Heart right ventricle (tissue), 16 donors: ENCODE measurements around the gene DNASE1L2. TPM values are rescaled to one million over a fixed set of nuclear protein-coding genes. Genes with fewer than 3 reads are reported as not detected.

Experiments used
- ATAC-seq, 8 donors: fragments of 200-7000 bp; cut with Tn5 transposase; one replicate each; pipeline ENCODE4 v1.9.1; 2020; ENCODE audit warnings: mild to moderate bottlenecking in 8 of 8, moderate library complexity in 8 of 8, moderate number of reproducible peaks in 1 of 8
- DNase-seq, 2 donors: peaks; one replicate each; pipeline ENCODE4 v3.0.0-alpha.2; 2020
- H3K27ac ChIP-seq, 10 donors: fragments of 200-600 bp; sonication (generic) in 2 of 10; one replicate each; pipeline versions ENCODE4 v1.5.0 to v1.8.0; 2020 to 2022; ENCODE audit warnings: mild to moderate bottlenecking in 3 of 10
- H3K27me3 ChIP-seq, 7 donors: fragments of 200-600 bp; one replicate each; pipeline ENCODE4 v1.8.0; 2021 to 2022; ENCODE audit warnings: mild to moderate bottlenecking in 2 of 7
- H3K36me3 ChIP-seq, 9 donors: fragments of 200-600 bp; sonication (generic) in 1 of 9; one replicate each; pipeline versions ENCODE4 v1.5.0 to v1.8.0; 2020 to 2022; ENCODE audit warnings: mild to moderate bottlenecking in 2 of 9
- H3K4me1 ChIP-seq, 9 donors: fragments of 200-600 bp; sonication (generic) in 1 of 9; one replicate each; pipeline versions ENCODE4 v1.5.0 to v1.8.0; 2020 to 2022; ENCODE audit warnings: mild to moderate bottlenecking in 4 of 9
- H3K4me3 ChIP-seq, 10 donors: fragments of 200-600 bp; sonication (generic) in 2 of 10; one replicate each; pipeline versions ENCODE4 v1.5.0 to v1.8.0; 2020 to 2022; ENCODE audit warnings: mild to moderate bottlenecking in 7 of 10, moderate library complexity in 2 of 10
- H3K9me3 ChIP-seq, 11 donors: fragments of 200-600 bp in 10 of 11; sonication (generic) in 2 of 11; one replicate each; pipeline versions ENCODE4 v1.5.0 to v1.8.0; 2013 to 2022; ENCODE audit warnings: mild to moderate bottlenecking in 2 of 11, control low read depth in 1 of 11, moderate library complexity in 1 of 11
- WGBS, 2 donors: extraction: QIAGEN DNeasy Blood & Tissue Kit; methylation state at CpG; one replicate each; pipeline ENCODE4 v1.1.7; 2013; ENCODE audit warnings: inconsistent platforms in 1 of 2; 5-methylcytosine and 5-hydroxymethylcytosine counted together
- intact Hi-C, 10 donors: fragments of 100-400 bp; cut with DNase I; formaldehyde crosslinking; loops; one replicate each; pipeline versions ENCODE4 v1.11.1 to v1.14.2; 2022
- polyA plus RNA-seq, 2 donors: library from polyadenylated mRNA; stranded (reverse); fragments of 200-250 nt; gene quantifications; one replicate each; pipeline ENCODE4 v1.2.3, GENCODE V29; 2013
- total RNA-seq, 10 donors: library from RNA; stranded (reverse); fragmentation: NEBNext Ultra II Directional in 3 of 10; extraction: Animal tissue kit (Norgen Biotek cat#: 25700) in 3 of 10; gene quantifications; one replicate each; pipeline versions ENCODE4 v1.2.1 to v1.2.4, GENCODE V29; 2021 to 2023
- TF ChIP-seq, protein P1 (sequence below), 9 donors: fragments of 200-600 bp; sonication (generic) in 2 of 9; IDR thresholded peaks; one replicate each; pipeline versions ENCODE4 v1.5.0 to v1.8.0; 2021 to 2022; ENCODE audit warnings: antibody characterized with exemption in 9 of 9, mild to moderate bottlenecking in 5 of 9, moderate library complexity in 1 of 9
- donor health status: Arrhythmogenic right ventricular cardiomyopathy.
- donor health status: ischemic (EF 13 %, LVEDD 7.1; RV severe dilation, severe dysfunction).
- donor health status: healthy with polysubstance abuse.
- donor health status: DM: no; HTN: yes; CAD: no.
- donor health status: DM: no; HTN: no; CAD: no.
- donor health status: ischemic (EF 25% LVEDD 6.9; RV normal size, moderate dysfunction).
- donor health status: ischemic (EF 25% LVEDD 5.7; RV mildly dilated, moderate dysfunction).
- donor health status: healthy.
- donor health status: DM: yes; HTN: yes; CAD: no.
- donor health status: Ischemic cardiomyopathy.
- donor health status: ischemic (EF 35%, LVEDD 5.7; RV mildly dilated, moderate dysfunction).
- donor health status: nonischemic (EF 11% LVEDD 7.7; RV severe dilation, severe dysfunction).
- donor health status: DM: yes; HTN: yes; CAD: no.
- donor health status: PGD.
- donor health status: ischemic (EF 29% LVEDD 5.4; RV normal size, mild dysfunction).
- donor health status: nonischemic (EF 23%, LVEDD 6.1; RV moderate dilation, normal function).

The DNASE1L2 gene
- total and polyA plus RNA-seq, 12 donors = 0.15 to 1.2 (median 0.35) TPM; not detected in 1

DNA sequence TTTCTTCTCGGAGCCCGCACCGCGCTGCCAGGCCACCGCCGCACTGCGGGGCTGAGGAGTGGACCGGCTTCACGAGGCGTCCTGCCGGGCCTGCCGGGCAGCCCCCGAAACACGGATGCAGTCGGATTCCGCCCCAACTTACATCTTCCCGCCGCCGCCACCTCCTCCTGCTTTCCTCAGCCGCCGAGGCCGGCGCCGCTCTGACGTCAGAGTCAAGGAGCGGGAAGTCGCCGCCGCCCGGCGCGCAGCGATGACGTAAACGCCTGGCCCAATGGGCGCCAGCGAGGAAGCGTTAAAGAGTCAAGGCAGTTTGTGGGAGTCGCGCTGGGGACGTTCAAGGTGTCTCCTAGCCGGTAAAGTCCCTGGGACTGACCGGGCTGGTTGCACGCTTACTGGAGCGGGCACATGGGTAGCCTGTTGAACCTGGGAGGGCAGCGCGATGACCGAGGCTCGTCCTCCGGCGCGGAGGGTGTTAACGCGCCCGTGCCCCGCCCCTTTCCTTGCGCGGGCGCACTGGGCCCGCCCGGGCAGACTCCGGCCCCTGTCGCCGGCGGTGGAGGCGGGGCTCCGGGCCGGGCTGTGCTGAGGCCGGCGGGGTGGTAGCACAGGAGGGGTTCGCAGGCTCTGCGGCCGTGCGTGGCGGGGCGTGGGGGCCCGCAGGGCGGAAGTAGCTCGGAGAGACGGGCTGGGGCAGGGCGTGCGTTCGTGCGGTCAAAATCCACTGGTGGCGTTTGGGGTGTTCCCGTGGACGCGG is 31.8 kb downstream of the DNASE1L2 start, which contains the start of gene RNPS1:
TSS of gene RNPS1 (minus strand) at position 214 of the 754 bp plus-strand sequence. CDS start 3,483 bp downstream, outside the sequence.
- peak within 1 kb of the TSS; percentile 53 to 97 (median 87) for H3K4me3 ChIP-seq
- no peaks in the 10 kb centered on the region for H3K27me3 ChIP-seq
- TF ChIP-seq, protein P1, sequence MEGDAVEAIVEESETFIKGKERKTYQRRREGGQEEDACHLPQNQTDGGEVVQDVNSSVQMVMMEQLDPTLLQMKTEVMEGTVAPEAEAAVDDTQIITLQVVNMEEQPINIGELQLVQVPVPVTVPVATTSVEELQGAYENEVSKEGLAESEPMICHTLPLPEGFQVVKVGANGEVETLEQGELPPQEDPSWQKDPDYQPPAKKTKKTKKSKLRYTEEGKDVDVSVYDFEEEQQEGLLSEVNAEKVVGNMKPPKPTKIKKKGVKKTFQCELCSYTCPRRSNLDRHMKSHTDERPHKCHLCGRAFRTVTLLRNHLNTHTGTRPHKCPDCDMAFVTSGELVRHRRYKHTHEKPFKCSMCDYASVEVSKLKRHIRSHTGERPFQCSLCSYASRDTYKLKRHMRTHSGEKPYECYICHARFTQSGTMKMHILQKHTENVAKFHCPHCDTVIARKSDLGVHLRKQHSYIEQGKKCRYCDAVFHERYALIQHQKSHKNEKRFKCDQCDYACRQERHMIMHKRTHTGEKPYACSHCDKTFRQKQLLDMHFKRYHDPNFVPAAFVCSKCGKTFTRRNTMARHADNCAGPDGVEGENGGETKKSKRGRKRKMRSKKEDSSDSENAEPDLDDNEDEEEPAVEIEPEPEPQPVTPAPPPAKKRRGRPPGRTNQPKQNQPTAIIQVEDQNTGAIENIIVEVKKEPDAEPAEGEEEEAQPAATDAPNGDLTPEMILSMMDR (IDR thresholded peaks at IDR 0.05) = no peak
- ATAC-seq (peak; percentile 95 to 99 (median 98)), DNase-seq (peak; percentile 96 to 97)
- 0% methylated on average over 87 to 88 of the region's 88 CpGs for WGBS, 2 donors
- H3K27ac ChIP-seq = peak within 1 kb of the TSS; percentile 80 to 100 (median 98)
- no peaks in the 10 kb centered on the region for H3K9me3 ChIP-seq
- H3K4me1 ChIP-seq = peaks cover 7 to 46% (median 40%) of the 10 kb centered on the region in 9 donors
- peaks cover 0 to 31% (median 9%) of the 10 kb centered on the region in 9 donors for H3K36me3 ChIP-seq
- intact Hi-C loops = loop anchor here in 1 of 10 donors (5.0 kb wide), 1 partner anchor 159 kb away; the partner anchor contains the start of gene CCNF

- Histone ChIP-seq H3K4me3 (peak overlapping the region in 1 of 10 donors; percentile 88), H3K36me3 (peaks cover 0 to 11% (median 0%) of the 10 kb centered on the region in 9 donors), H3K27me3 (no peaks in the 10 kb centered on the region), H3K9me3 (no peaks in the 10 kb centered on the region), H3K4me1 (peaks cover 7 to 39% (median 38%) of the 10 kb centered on the region in 9 donors), H3K27ac (no peak overlapping the region)
- DNase-seq (no peak), ATAC-seq (no peak)
- 87 to 90% methylated on average over 9 of the region's 9 CpGs for WGBS, 2 donors
- TF ChIP-seq, protein P1 (IDR thresholded peaks at IDR 0.05) = no peak
- intact Hi-C loops = loop anchor here in 1 of 10 donors (10.0 kb wide), 1 partner anchor 65 kb away; no protein-coding TSS in a partner anchor
Observed at GRCh38 chr16:2270070-2270462, 33.8 kb downstream of the DNASE1L2 start.

- H3K4me1 ChIP-seq = peaks cover 7 to 32% (median 30%) of the 10 kb centered on the region in 9 donors
- no peak overlapping the region for H3K4me3 ChIP-seq
- H3K9me3 ChIP-seq = no peaks in the 10 kb centered on the region
- no peaks in the 10 kb centered on the region for H3K27me3 ChIP-seq
- 85 to 93% methylated on average over 15 of the region's 15 CpGs for WGBS, 2 donors
- no peak overlapping the region for H3K27ac ChIP-seq
- TF ChIP-seq, protein P1 (IDR thresholded peaks at IDR 0.05) = no peak
- H3K36me3 ChIP-seq = peaks cover 0 to 3% (median 0%) of the 10 kb centered on the region in 9 donors
- ATAC-seq = no peak
- no peak for DNase-seq
- intact Hi-C loops = loop anchor here in 1 of 10 donors (10.0 kb wide), 1 partner anchor 64 kb away; no protein-coding TSS in a partner anchor
Observed at GRCh38 chr16:2270588-2271470, 34.6 kb downstream of the DNASE1L2 start.
